Loucy (cell line): ENCODE data around the gene TMPRSS11A.

Experiments used
- H2AFZ ChIP-seq: fragments of 200-600 bp; sonication (generic); 2 replicates; pipeline ENCODE4 v1.6.0; 2016; ENCODE audit warnings: antibody characterized with exemption, mild to moderate bottlenecking, low read length, moderate library complexity
- H3F3A ChIP-seq: fragments of 200-600 bp; 2 replicates; pipeline ENCODE4 v1.6.0; 2016; ENCODE audit warnings: antibody characterized with exemption, low read depth, mild to moderate bottlenecking
- H3K27me3 ChIP-seq: fragments of 200-600 bp; sonication (generic); 2 replicates; pipeline ENCODE4 v1.6.1; 2014; ENCODE audit warnings: low read length, mild to moderate bottlenecking; ENCODE audit not compliant: insufficient read depth, poor library complexity, severe bottlenecking
- H3K36me3 ChIP-seq: fragments of 200-600 bp; sonication (generic); 2 replicates; pipeline ENCODE4 v1.6.1; 2016; ENCODE audit warnings: low read length; ENCODE audit not compliant: insufficient read depth
- H3K4me1 ChIP-seq: fragments of 200-600 bp; sonication (generic); 2 replicates; pipeline ENCODE4 v1.5.1; 2014; ENCODE audit warnings: low read length, mild to moderate bottlenecking; ENCODE audit not compliant: insufficient read depth, poor library complexity, severe bottlenecking
- H3K4me2 ChIP-seq: fragments of 200-600 bp; sonication (generic); 2 replicates; pipeline ENCODE4 v1.6.0; 2014; ENCODE audit warnings: antibody characterized with exemption, low read length, low read depth, mild to moderate bottlenecking; ENCODE audit not compliant: poor library complexity, severe bottlenecking
- H3K4me3 ChIP-seq: fragments of 200-600 bp; sonication (generic); 2 replicates; pipeline ENCODE4 v1.5.1; 2014; ENCODE audit warnings: low read length, mild to moderate bottlenecking, mixed read lengths; ENCODE audit not compliant: poor library complexity, severe bottlenecking
- H3K79me2 ChIP-seq: fragments of 200-600 bp; sonication (generic); 2 replicates; pipeline ENCODE4 v1.6.1; 2014; ENCODE audit warnings: low read length; ENCODE audit not compliant: insufficient read depth
- H3K9ac ChIP-seq: fragments of 200-600 bp; sonication (generic); 2 replicates; pipeline ENCODE4 v1.6.0; 2014; ENCODE audit warnings: mild to moderate bottlenecking, low read depth, low read length, moderate library complexity; ENCODE audit not compliant: poor library complexity, severe bottlenecking
- H3K9me2 ChIP-seq: fragments of 200-600 bp; sonication (generic); replicated peaks from 2 replicates; pipeline ENCODE4 v1.6.1; 2016; ENCODE audit warnings: low read depth, low read length, mixed read lengths
- H3K9me3 ChIP-seq: fragments of 200-600 bp; sonication (generic); 2 replicates; pipeline ENCODE4 v1.6.1; 2014; ENCODE audit warnings: mild to moderate bottlenecking, antibody characterized with exemption, low read length, low read depth; ENCODE audit not compliant: insufficient read depth
- H4K20me1 ChIP-seq: fragments of 200-600 bp; sonication (generic); 2 replicates; pipeline ENCODE4 v1.6.0; 2014; ENCODE audit warnings: antibody characterized with exemption, low read length, mild to moderate bottlenecking; ENCODE audit not compliant: insufficient read depth, poor library complexity, severe bottlenecking
- CTCF ChIP-seq: fragments of 200-600 bp; sonication (generic); conservative IDR thresholded peaks from 2 replicates; pipeline ENCODE4 v1.5.1; 2014; ENCODE audit warnings: mild to moderate bottlenecking, antibody characterized with exemption, low read length
- EZH2phosphoT487 ChIP-seq: fragments of 200-600 bp; IDR thresholded peaks from 2 replicates; pipeline ENCODE4 v1.6.1; 2018; ENCODE audit warnings: antibody characterized with exemption, mild to moderate bottlenecking, moderate library complexity, borderline replicate concordance

TMPRSS11A gene

DNA sequence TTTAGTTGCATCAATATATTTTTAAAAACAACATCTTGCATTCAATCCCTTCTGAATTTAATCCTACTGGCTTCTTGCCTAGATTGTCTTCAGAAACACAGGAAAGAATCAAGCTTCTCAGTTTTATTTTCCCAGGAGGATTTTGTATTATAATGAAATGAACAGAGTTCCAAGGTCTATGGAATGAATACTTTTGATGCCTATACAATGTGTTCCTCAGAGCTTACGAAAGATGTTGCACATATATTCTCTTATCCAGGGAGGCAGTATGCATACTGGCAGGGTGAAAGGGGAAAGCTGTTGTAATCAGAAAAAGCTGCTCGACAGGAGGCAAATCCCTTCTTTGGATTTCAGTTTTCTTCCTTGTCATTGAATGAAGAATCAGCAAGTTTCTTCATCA is 88.3 kb downstream of the TMPRSS11A start:
- H3K4me1 ChIP-seq, result no peaks in the 10 kb centered on the region
- no peaks in the 10 kb centered on the region for H3K9me3 ChIP-seq
- no peaks in the 10 kb centered on the region for H3K79me2 ChIP-seq
- H3K4me3 ChIP-seq, result no peak overlapping the region
- no peak overlapping the region for H3K9ac ChIP-seq
- no peaks in the 10 kb centered on the region for H3K9me2 ChIP-seq
- no peaks in the 10 kb centered on the region for H3F3A ChIP-seq
- H3K27me3 ChIP-seq, result no peaks in the 10 kb centered on the region
- H4K20me1 ChIP-seq, result no peaks in the 10 kb centered on the region
- no peak overlapping the region for H3K4me2 ChIP-seq
- no peaks in the 10 kb centered on the region for H3K36me3 ChIP-seq
- H2AFZ ChIP-seq, result no peak overlapping the region
- TF ChIP-seq CTCF (no peak), EZH2phosphoT487 (no peak)

DNA sequence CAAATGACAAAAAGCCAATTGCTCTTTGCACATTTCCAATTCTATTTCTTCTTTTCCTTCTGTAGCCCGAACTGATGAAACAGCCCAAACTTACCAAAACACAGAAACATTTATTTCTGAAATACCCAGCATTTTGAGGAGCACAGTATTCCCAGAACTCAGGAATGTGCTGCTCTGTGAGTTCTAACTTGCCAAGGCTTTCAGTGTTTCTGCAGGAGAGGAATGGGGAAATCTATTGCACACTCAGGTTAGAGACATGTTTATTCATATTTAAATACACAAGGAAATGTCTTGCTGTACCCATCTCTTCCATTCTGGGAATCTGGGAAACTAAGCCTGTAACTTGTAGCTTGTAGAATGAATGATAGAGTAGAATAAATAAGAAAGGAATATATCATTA is 90.2 kb downstream of the TMPRSS11A start:
- no peak for TF ChIP-seq CTCF
- no peak for TF ChIP-seq EZH2phosphoT487
- Histone ChIP-seq H3K9me2 (no peaks in the 10 kb centered on the region), H3K4me1 (no peaks in the 10 kb centered on the region)

GRCh38 chr4:67871867-67872266 is 91.4 kb downstream of the TMPRSS11A start:
- TF ChIP-seq CTCF (peak; percentile 65), EZH2phosphoT487 (no peak)
- Histone ChIP-seq H3K4me2 (no peak overlapping the region), H3K36me3 (no peaks in the 10 kb centered on the region), H3K9me2 (no peaks in the 10 kb centered on the region), H3F3A (no peaks in the 10 kb centered on the region), H3K4me3 (no peak overlapping the region), H3K9ac (no peak overlapping the region), H3K27me3 (no peaks in the 10 kb centered on the region), H3K4me1 (no peaks in the 10 kb centered on the region), H3K79me2 (no peaks in the 10 kb centered on the region), H4K20me1 (no peaks in the 10 kb centered on the region), H2AFZ (0 out of 2 replicates have a peak overlapping the region, but pooled peaks have one; percentile 27), H3K9me3 (no peaks in the 10 kb centered on the region)

More for the DNA sequence above, 90.2 kb downstream of the TMPRSS11A start:
- H3K27me3 ChIP-seq, result no peaks in the 10 kb centered on the region
- no peaks in the 10 kb centered on the region for H3F3A ChIP-seq
- H3K4me2 ChIP-seq, result no peak overlapping the region
- H2AFZ ChIP-seq, result no peak overlapping the region
- no peaks in the 10 kb centered on the region for H3K9me3 ChIP-seq
- H3K9ac ChIP-seq, result no peak overlapping the region
- H3K36me3 ChIP-seq, result no peaks in the 10 kb centered on the region
- H3K4me3 ChIP-seq, result no peak overlapping the region
- no peaks in the 10 kb centered on the region for H3K79me2 ChIP-seq
- no peaks in the 10 kb centered on the region for H4K20me1 ChIP-seq
